DMS 273 treated with DMSO at 0.1 percent for 48 hours (cell line): Measurements from ENCODE around the gene ACCSL.
A peak's percentile ranks its signal among the peaks of the same experiment; 100 is the strongest.

ENCODE experiments used
- DNase-seq: peaks from one replicate; lab custom pipeline; 2025; lab: John Stamatoyannopoulos, UW

Gene ACCSL

DNA sequence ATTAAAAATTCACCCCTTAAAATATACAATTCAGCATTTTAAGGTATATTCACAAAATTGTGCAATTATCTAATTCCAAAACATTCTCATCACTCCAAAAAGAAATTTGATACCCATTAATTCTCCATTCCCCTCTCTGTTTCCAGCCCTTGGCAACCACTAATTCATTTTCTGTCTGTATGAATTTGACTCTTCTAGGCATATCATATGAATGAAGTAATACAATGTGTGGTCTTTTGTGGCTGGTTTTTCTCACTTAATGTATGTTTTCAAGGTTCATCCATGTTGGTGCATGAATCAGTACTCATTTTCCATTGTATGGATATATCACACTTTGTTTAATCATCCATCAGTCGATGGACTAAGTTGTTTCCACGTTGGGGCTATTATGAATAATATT, 29.0 kb upstream of the ACCSL start:
- no peak for DNase-seq

- DNase-seq: no peak
These were observed 22.8 kb upstream of the ACCSL start for GRCh38 chr11:44024977-44025376.

GRCh38 chr11:44025727-44026126, 22.1 kb upstream of the ACCSL start:
- DNase-seq: no peak

GRCh38 chr11:44028401-44028800, 19.4 kb upstream of the ACCSL start:
- DNase-seq: no peak

- no peak for DNase-seq
These were observed 18.8 kb upstream of the ACCSL start for GRCh38 chr11:44028816-44029506.

DNA sequence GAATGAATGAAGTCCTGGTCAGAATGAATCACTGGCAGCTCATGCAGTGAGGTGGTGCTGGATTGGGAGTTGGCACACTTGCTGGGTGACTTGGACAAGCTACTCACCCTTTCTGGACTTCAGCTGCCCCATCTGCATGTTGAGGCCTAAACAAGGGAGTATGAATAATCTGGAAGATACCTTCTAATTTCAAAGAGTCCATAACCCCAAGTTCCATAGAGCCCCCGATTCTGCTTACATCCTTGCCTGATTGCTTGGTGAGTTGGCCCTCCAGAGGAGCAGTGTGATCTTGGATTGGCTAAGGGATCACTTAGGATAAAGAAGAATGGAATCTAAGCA, 18.3 kb upstream of the ACCSL start:
- DNase-seq: no peak

DNA sequence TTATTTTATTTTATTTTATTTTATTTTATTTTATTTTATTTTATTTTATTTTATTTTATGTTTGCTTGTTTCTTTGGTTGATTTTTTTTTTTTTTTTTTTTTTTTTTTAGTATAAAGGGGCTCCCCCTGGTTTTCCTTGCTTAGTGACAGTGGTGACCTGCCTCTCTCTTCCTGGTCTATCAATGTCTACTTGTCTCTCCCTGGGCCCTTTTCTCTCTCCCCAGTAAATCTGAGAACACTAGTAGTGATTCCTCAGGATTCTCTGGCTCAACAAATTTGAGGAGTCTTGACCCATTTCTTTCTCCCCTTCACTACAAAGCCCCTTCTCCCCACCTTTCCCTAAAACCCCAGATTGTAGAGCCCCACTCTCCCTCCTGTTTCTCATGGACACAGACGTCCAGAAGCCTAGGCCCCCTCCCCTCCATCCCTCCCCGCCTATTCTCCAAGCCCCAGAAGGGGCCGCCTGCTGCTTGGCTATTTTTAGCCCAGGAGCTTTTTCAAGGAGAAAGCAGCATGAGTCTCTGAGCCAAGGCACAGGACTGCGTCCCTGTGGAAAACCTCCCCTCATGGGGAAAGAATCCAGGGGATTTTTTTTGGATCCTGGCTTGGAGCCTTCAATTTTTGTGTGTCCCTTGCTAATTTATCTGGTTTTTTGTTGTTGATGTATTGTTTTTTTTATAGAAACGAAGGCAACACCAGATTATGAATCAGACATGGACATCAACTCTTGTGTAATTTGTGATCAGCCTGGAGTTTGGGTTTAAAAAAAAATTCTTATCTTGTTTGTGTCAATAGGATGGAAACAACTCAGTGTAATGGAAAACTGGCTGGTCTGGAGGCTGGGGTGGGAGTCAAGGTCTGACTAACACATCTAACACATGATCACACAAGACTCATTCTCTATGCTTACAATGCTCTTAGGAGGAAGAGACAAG, 17.5 kb upstream of the ACCSL start:
- no peak for DNase-seq

DNA sequence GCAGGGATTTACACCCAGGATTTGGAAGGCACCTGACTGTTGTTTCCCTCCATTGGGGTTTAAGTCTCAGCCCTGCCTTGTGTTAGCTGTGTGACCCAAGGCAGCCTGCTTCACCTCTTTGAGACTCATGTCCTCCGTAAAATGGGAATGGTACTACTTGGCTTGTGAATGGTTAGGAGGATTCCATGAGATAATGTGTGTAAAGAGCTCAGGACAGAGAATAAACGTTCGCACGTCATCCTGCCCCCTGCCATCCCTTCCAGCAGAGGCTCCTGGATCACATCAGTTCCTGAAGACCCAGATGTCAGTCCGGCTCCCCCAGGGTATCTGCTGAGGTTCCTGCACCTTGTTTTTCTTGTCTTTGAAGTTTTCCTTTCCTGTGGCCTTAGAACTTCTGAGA, 16.8 kb upstream of the ACCSL start:
- no peak for DNase-seq

- no peak for DNase-seq
These were observed 16.2 kb upstream of the ACCSL start for GRCh38 chr11:44031549-44031948.

DNA sequence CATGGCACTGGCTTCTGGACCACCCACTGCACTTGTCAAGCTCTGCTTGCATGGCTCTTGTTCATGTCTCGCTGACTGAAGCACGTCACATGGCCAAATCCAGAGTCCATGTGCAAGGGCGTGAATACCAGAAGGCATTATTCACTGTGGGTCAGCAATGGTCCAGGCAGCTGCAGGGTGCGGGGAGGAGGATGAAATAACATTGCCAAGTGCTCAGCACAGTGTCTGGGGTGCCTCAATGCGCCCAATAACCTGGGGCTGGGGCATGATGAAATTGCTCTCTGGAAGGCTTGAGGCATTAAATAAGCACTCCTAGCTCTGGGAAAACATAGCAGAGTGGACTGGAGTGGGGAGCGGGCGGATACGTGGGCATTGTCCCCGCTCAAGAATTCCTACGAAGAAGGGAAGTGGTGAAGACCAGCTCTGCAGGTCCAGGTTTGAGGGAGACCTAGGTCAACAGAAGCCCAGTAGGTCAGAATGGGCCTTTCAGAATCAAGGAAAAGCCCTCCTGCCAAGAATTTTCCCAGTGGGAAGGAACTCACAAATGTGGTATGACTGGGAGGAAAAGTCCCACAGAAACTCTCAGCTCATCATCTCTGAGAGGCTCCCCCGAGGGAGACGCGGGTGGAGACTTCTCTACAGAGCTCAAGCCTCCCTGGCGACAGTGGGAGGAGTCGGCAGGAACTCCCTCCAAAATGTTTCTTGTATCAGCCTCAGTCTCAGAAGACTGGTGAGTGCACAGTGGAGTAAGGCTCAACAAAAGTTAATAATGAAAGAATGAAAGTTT, 15.3 kb upstream of the ACCSL start:
- no peak for DNase-seq

DNA sequence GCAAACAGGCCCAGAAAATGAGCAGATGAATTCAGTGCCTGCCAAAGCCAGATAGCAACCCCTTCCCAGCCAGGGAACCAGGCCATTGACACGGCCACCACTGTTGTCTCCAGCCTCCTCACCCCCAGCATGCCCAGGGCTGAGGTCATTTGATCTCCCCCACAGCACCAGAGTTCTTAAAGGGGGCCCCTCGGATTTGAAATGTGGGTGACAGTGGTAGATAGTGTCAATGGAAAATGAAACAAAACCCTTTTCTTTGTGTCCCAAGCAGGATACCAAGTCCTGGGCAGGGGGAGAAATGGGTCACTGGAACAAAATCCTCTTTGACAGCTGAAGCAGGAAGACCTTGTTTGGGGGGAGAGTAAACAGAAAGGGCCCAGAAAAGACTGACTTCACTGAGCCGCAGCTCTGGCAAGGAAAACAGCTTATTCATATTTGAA, 14.3 kb upstream of the ACCSL start:
- DNase-seq: no peak

GRCh38 chr11:44033856-44034255, 13.9 kb upstream of the ACCSL start:
- no peak for DNase-seq

DNA sequence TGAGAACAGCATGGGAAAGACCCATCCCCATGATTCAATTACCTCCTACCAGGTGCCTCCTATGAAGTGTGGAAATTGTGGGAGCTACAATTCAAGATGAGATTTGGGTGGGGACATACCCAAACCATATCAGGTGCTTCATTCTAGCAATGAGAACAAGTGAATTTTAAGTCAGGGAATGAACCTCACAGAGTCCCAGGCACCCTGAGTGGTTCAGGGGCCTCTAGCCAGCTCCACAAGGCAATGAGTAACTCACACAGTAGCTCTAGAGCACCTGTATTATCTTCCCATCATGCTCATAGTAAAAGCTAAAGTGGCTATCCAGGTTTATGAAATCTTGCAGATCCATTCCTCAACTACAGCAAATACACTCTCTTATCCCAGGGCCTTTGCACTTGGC, 13.1 kb upstream of the ACCSL start:
- no peak for DNase-seq

- peak; percentile 13 for DNase-seq
These were observed 10.7 kb upstream of the ACCSL start for GRCh38 chr11:44036811-44037657.

DNA sequence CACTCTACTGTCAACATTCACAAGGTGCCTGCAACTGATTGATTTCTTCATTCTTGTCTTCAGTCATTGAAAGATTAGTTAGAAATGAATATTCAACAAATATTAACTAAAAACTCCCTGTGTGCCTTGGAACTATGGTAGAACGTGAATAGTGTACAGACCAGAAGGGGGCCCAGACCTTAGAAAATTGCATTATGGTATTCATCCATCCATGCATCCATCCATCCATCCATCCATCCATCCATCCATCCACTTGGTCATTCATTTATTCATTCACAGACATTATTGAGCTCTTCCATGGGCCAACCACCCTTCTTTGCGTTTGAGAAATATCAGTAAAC, 10.2 kb upstream of the ACCSL start:
- no peak for DNase-seq

- no peak for DNase-seq
These were observed 4.6 kb upstream of the ACCSL start for GRCh38 chr11:44043157-44043556.

GRCh38 chr11:44046182-44046581, 1.6 kb upstream of the ACCSL start:
- DNase-seq: no peak

GRCh38 chr11:44047298-44047697, 483 bp upstream of the ACCSL start:
- no peak for DNase-seq

GRCh38 chr11:44049832-44050231, 2.1 kb downstream of the ACCSL start:
- no peak for DNase-seq

- no peak for DNase-seq
These were observed 3.4 kb downstream of the ACCSL start for GRCh38 chr11:44051171-44051570.

DNA sequence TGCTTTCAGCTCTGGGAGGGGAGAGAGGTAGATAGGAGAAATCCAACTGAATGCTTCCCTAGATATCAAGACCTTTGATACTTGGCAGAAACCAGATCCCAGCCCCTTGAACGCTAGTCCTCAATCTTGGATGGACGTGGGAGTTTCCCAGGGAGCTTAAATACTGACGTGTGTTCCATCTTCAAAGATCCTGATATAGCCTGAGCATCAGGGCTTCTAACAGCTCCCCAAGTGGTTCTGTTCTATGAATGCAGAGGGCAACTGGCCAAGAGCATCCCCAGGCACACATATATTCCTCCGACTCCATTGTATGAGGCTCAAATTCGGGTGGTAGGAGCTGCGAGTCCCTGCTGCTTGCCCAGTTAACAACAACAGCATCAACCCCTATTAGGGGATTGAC, 9.6 kb downstream of the ACCSL start:
- DNase-seq: no peak

DNA sequence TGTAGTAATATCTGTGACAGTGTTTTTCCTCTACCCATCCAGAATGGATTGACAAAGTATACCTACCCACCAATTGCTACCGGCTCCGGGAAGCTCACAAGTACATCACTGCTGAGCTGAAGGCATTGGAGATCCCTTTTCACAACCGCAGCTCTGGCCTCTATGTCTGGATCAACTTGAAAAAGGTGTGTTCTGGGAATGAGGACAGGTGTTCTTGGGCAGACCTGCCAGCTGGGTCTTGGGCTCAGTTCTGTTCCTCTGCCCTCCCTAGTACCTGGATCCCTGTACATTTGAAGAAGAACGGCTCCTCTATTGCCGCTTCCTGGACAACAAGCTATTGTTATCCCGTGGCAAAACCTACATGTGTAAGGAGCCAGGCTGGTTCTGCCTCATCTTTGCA, 10.5 kb downstream of the ACCSL start:
- DNase-seq: no peak
